ENCODE measurements around the gene CXorf49B.
A peak's percentile ranks its signal among the peaks of the same experiment; 100 is the strongest.
"Not testable (repeated sequence)": the region's sequence is repeated elsewhere in the genome, so short reads cannot be mapped to it uniquely, and the experiment has no call there.

The CXorf49B gene

DNA sequence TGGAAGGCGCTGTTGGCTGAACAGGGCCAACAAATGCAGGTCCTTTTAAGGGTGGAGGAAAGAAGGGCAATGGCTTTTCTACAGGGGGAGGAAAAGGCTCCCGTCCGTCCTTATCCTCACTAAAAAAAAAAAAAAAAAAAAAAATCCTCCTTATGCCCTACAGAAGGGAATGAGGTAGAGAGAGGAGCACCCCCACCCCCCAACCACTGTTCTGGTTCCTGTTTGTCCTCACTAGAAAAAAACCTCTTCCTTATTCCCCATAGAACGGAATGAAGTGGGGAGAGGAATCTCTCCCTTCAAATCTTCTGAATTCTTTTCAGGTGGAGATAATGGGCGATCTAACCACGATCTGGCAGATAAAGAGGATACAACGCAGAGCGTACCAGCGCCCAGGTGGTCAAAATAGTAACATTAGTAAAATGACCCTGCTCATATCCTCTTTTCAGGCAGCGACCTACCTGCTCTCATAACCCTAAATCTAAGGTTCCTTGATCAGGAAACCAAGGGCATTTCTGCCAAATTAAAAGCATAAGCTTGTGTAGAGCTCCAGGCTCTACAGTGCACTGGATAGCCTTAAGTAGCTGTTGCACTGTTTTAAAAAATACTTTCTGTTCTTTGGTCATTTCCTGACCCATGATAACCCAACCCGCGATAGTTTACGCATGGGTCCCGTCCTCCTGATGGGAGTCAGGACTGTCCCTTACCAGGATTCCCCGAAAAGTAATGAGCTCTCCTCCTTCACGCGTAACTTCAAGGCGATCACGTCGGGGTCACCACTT is 20.6 kb downstream of the CXorf49B start:
- ATAC-seq (replicated peaks) = peak; percentile 63 to 77
- H3K4me1 Mint-ChIP-seq, H3K36me3 Mint-ChIP-seq, H3K4me3 Mint-ChIP-seq, DNase-seq, H3K27ac Mint-ChIP-seq, H3K27me3 Mint-ChIP-seq, H3K9me3 Mint-ChIP-seq: not testable (repeated sequence)

DNA sequence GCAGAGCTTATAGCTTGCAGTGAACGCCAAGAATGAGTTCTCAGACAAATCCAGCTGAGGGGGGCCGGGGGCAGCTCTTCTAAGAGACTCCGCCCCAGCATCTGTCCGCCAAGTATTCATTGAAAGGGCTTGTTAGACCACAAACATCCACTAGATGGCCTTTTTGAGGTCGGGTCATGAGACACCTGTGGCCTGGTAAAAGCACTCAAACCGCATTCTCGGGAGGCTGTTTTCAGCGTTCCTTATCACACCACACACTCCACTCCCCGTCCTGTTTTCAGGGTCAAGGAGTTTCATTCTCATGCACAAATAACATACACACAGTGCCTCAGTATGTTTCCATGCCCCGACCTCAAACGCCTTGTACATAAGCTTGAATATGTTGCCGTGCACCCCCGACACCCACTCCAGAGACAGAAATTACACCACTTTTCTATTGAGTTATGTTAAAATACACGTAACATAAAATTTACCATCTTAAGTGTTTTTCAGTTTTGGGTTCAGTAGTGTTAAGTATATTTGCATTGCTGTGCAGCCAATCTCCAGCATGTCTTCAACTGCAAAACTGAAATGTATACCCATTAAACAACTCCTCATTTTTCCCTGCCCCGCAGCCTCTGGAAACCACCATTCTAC is 21.3 kb downstream of the CXorf49B start:
- H3K27me3 Mint-ChIP-seq, H3K27ac Mint-ChIP-seq, DNase-seq, H3K4me3 Mint-ChIP-seq, H3K36me3 Mint-ChIP-seq, H3K9me3 Mint-ChIP-seq, H3K4me1 Mint-ChIP-seq: not testable (repeated sequence)
- ATAC-seq (replicated peaks) = peak; percentile 76 to 84

DNA sequence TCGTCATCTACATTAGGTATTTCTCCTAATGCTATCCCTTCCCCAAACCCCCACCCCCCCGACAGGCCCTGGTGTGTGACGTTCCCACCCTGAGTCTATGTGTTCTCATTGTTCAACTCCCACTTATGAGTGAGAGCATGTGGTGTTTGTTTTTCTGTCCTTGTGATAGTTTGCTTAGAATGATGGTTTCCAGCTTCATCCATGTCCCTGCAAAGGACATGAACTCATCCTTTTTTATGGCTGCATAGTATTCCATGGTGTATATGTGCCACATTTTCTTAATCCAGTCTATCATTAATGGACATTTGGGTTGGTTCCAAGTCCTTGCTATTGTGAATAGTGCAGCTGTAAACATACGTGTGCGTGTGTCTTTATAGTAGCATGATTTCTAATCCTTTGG is 43.3 kb downstream of the CXorf49B start:
- H3K4me1 Mint-ChIP-seq; H3K36me3 Mint-ChIP-seq; ATAC-seq (replicated peaks); DNase-seq; H3K4me3 Mint-ChIP-seq; H3K9me3 Mint-ChIP-seq; H3K27ac Mint-ChIP-seq: not testable (repeated sequence)
- H3K27me3 Mint-ChIP-seq = peaks cover 0 to 16% of the 10 kb centered on the region in 2 donors

DNA sequence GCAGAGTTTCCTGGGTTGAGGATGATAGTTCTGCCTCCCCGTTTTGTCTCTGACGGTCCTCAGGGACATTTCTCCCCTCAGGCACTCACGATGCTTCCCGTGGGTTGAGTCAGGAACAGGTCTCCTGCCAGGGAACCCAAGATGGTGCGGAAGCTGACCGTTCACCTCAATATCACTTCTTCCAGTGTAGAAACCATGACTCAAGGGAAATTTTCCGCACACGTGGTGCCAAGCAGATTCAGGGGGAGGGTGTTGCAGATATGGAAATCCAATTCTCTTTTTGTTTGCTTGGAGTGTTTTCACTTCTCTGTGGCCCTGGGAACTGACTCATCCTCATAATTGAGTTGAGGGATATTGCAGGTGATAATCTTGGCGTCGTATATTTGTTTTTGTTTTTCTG is 46.7 kb downstream of the CXorf49B start:
- Mint-ChIP-seq H3K9me3 (peaks cover 0 to 2% of the 10 kb centered on the region in 2 donors), H3K27me3 (peaks cover 5 to 12% of the 10 kb centered on the region in 2 donors), H3K36me3 (no peaks in the 10 kb centered on the region), H3K4me1 (no peaks in the 10 kb centered on the region), H3K27ac (no peak overlapping the region), H3K4me3 (no peak overlapping the region)
- ATAC-seq (replicated peaks) = no peak
- no peak for DNase-seq

GRCh38 chrX:71814123-71814912 is 51.2 kb downstream of the CXorf49B start:
- Mint-ChIP-seq H3K9me3 (no peaks in the 10 kb centered on the region), H3K4me1 (no peaks in the 10 kb centered on the region), H3K4me3 (no peak overlapping the region), H3K27ac (no peak overlapping the region), H3K27me3 (peaks cover 6 to 15% of the 10 kb centered on the region in 2 donors), H3K36me3 (no peaks in the 10 kb centered on the region)
- DNase-seq (no peak), ATAC-seq (replicated peaks) (no peak)

DNA sequence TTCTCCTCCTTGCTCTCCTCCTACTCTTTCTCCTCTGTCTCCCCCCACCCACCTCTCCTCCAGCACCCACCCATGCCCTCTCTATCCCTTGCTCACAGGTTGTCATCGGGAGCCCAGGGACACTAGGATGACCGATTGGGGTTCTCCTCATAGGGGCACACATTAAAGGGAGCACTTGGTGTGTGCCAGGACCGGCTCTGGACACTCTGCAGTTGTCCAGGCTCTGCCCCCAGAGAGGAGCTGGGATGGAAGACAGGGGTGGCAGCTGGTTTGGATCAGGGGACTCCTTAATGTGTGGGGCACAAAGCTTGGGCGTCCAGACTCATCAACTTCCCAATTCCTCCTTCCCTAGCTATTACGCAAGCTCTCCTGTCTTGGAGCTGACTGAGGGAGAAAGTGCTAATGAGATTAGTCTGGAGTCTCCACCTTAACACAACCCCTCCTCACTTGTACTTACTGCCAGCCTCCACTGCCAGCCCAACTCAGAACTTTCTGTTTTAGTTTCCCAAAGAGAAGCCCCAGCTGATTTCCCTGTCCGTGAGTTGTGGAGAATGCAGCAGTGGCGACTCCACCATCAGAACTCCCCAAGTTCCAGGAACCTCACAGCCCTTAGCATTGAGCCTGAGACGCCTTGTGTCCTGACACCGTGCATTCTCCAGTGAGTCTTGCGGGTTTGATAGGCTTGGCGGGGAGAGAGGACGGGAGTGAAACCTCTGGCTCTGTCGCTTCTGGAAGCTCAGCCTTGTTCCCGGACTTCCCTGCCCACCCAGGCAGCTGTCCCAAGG is 52.2 kb downstream of the CXorf49B start:
- DNase-seq (no peak), ATAC-seq (replicated peaks) (no peak)
- H3K4me3 Mint-ChIP-seq = no peak overlapping the region
- H3K27me3 Mint-ChIP-seq = peaks cover 10 to 11% of the 10 kb centered on the region in 2 donors
- H3K9me3 Mint-ChIP-seq = no peaks in the 10 kb centered on the region
- H3K27ac Mint-ChIP-seq = no peak overlapping the region
- no peaks in the 10 kb centered on the region for H3K36me3 Mint-ChIP-seq
- H3K4me1 Mint-ChIP-seq = no peaks in the 10 kb centered on the region

DNA sequence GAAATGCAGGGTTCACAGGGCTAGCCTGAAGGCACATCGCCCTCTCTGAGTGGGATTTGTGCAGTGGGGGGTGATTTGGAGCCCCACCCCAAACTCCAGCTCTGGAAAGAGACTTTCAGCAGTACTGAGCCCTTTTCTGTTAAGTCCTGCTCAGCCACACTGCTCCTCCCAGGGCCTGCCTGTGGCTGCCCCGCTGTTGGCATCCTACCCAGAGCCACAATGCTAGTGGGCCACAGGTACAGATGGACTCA is 52.7 kb downstream of the CXorf49B start:
- no peak overlapping the region for H3K4me3 Mint-ChIP-seq
- no peaks in the 10 kb centered on the region for H3K36me3 Mint-ChIP-seq
- no peak for DNase-seq
- no peaks in the 10 kb centered on the region for H3K9me3 Mint-ChIP-seq
- H3K27me3 Mint-ChIP-seq = peaks cover 10 to 11% of the 10 kb centered on the region in 2 donors
- no peak overlapping the region for H3K27ac Mint-ChIP-seq
- ATAC-seq (replicated peaks) = no peak
- no peaks in the 10 kb centered on the region for H3K4me1 Mint-ChIP-seq

Measured in stimulated activated naive B cell treated with anti-CD40 and anti-IgM and Interleukin-4, amounts not matched to agents 10 μg/mL and 1 μg/mL and 100 μg/mL, for 72 hours (primary cell).